H1 (cell line): ENCODE measurements around the gene TRIM14. TPM values are rescaled to one million over a fixed set of nuclear protein-coding genes. Genes with fewer than 3 reads are reported as not detected.

Experiments
- CTCF ChIA-PET: fragments of 300-600 bp; sonication (Branson Sonifier 250); formaldehyde crosslinking; loops from one replicate; lab custom pipeline; 2021; ENCODE audit not compliant: partially characterized antibody; lab: Charles Lee
- POLR2A ChIA-PET: fragments of 300-600 bp; sonication (Branson Sonifier 250); formaldehyde crosslinking; loops from one replicate; lab custom pipeline; 2021; ENCODE audit warnings: inconsistent platforms; ENCODE audit not compliant: partially characterized antibody; lab: Charles Lee
- DNase-seq, 2 experiments: peaks; one replicate each; pipeline versions ENCODE4 v3.0.0 to v3.0.0-alpha.2; 2010 to 2022; ENCODE audit warnings: low spot score in 2 of 2, low read depth in 1 of 2, mixed read lengths in 1 of 2
- FAIRE-seq: peaks from 2 replicates; lab custom pipeline; 2011; peaks lifted over from hg19 to GRCh38; lab: Jason Lieb, UNC
- H2AFZ ChIP-seq: 2 replicates; pipeline ENCODE4 v1.8.1; 2012; ENCODE audit warnings: low read length, inconsistent platforms
- H2AK5ac ChIP-seq: 2 replicates; pipeline ENCODE4 v1.6.1; 2013; ENCODE audit warnings: low read depth, low read length
- H2BK120ac ChIP-seq: replicated peaks from 2 replicates; pipeline ENCODE3; 2013; ENCODE audit warnings: low read depth, low read length, inconsistent platforms
- H2BK12ac ChIP-seq: 2 replicates; pipeline ENCODE4 v1.6.1; 2013; ENCODE audit warnings: low read depth, low read length
- H2BK15ac ChIP-seq: 2 replicates; pipeline ENCODE4 v1.6.1; 2013; ENCODE audit warnings: low read length
- H2BK20ac ChIP-seq: 2 replicates; pipeline ENCODE4 v1.6.1; 2013; ENCODE audit warnings: low read length
- H2BK5ac ChIP-seq: 2 replicates; pipeline ENCODE4 v1.6.1; 2013; ENCODE audit warnings: low read depth, low read length
- H3K14ac ChIP-seq: 2 replicates; pipeline ENCODE4 v1.6.1; 2013; ENCODE audit warnings: inconsistent platforms; ENCODE audit not compliant: insufficient read length
- H3K18ac ChIP-seq: 2 replicates; pipeline ENCODE4 v1.6.1; 2013; ENCODE audit warnings: low read length; ENCODE audit errors: extremely low read depth
- H3K23ac ChIP-seq: 2 replicates; pipeline ENCODE4 v1.6.1; 2013; ENCODE audit warnings: inconsistent platforms; ENCODE audit not compliant: insufficient read length
- H3K23me2 ChIP-seq: 2 replicates; pipeline ENCODE4 v1.6.1; 2013; ENCODE audit warnings: low read depth, low read length
- H3K27ac ChIP-seq: 2 replicates; pipeline ENCODE4 v1.6.1; 2011; ENCODE audit warnings: low read depth, low read length, inconsistent platforms
- H3K27me3 ChIP-seq, 4 experiments: replicated peaks in 1 of 4; 1 replicate in 1 of 4; 2 replicates in 3 of 4; pipeline versions ENCODE4 v1.6.1 to v1.8.1; 2011 to 2013; ENCODE audit warnings: low read length in 3 of 4, mild to moderate bottlenecking in 3 of 4, inconsistent platforms in 2 of 4, mixed read lengths in 2 of 4, moderate library complexity in 1 of 4; ENCODE audit not compliant: control insufficient read depth in 3 of 4, insufficient read depth in 3 of 4; ENCODE audit errors: extremely low read depth in 1 of 4
- H3K36me3 ChIP-seq, 4 experiments: 2 replicates each; pipeline versions ENCODE4 v1.6.1 to v1.8.1; 2011 to 2013; ENCODE audit warnings: mild to moderate bottlenecking in 4 of 4, low read length in 3 of 4, moderate library complexity in 2 of 4, control low read depth in 1 of 4, inconsistent platforms in 1 of 4; ENCODE audit not compliant: insufficient read depth in 4 of 4, control insufficient read depth in 2 of 4
- H3K4ac ChIP-seq: replicated peaks from 2 replicates; pipeline ENCODE3; 2013; ENCODE audit warnings: low read length, low read depth, mixed read lengths, inconsistent platforms; ENCODE audit not compliant: insufficient read length
- H3K4me1 ChIP-seq, 4 experiments: replicated peaks in 1 of 4; 1 replicate in 1 of 4; 2 replicates in 3 of 4; pipeline versions ENCODE4 v1.6.1 to v1.8.1; 2011 to 2013; ENCODE audit warnings: low read length in 3 of 4, inconsistent platforms in 2 of 4, mixed read lengths in 1 of 4; ENCODE audit not compliant: insufficient read depth in 4 of 4, control insufficient read depth in 3 of 4
- H3K4me2 ChIP-seq, 2 experiments: 2 replicates each; pipeline versions ENCODE4 v1.6.1 to v1.8.1; 2011 to 2013; ENCODE audit warnings: low read depth in 2 of 2, low read length in 2 of 2, control low read depth in 1 of 2, inconsistent platforms in 1 of 2, mild to moderate bottlenecking in 1 of 2; ENCODE audit not compliant: insufficient read depth in 1 of 2
- H3K4me3 ChIP-seq, 4 experiments: fragments of 200-600, 300-600 bp in 1 of 4; sonication (generic), shearing (Covaris generic), sonication (Bioruptor Twin) in 1 of 4; 2 replicates each; pipeline versions ENCODE4 v1.5.1 to v1.8.1; 2011 to 2016; ENCODE audit warnings: low read length in 4 of 4, low read depth in 3 of 4, control low read depth in 2 of 4, inconsistent platforms in 2 of 4, mild to moderate bottlenecking in 2 of 4, mixed read lengths in 1 of 4, moderate library complexity in 1 of 4; ENCODE audit not compliant: insufficient read depth in 2 of 4; ENCODE audit errors: extremely low read depth in 1 of 4
- H3K56ac ChIP-seq: replicated peaks from 2 replicates; pipeline ENCODE3; 2013; ENCODE audit warnings: low read depth, mild to moderate bottlenecking, mixed read lengths, low read length, inconsistent platforms; ENCODE audit not compliant: insufficient read length
- H3K79me1 ChIP-seq: 2 replicates; pipeline ENCODE4 v1.6.1; 2013; ENCODE audit warnings: low read depth, low read length, control low read depth
- H3K79me2 ChIP-seq, 2 experiments: 2 replicates each; pipeline versions ENCODE4 v1.6.1 to v1.8.1; 2012 to 2013; ENCODE audit warnings: low read length in 2 of 2, mild to moderate bottlenecking in 2 of 2, inconsistent platforms in 1 of 2; ENCODE audit not compliant: insufficient read depth in 2 of 2, control insufficient read depth in 1 of 2
- H3K9ac ChIP-seq, 4 experiments: replicated peaks in 1 of 4; 1 replicate in 1 of 4; 2 replicates in 3 of 4; pipeline versions ENCODE4 v1.6.1 to v1.8.1; 2011 to 2013; ENCODE audit warnings: low read depth in 3 of 4, low read length in 3 of 4, control low read depth in 2 of 4, mild to moderate bottlenecking in 2 of 4, moderate library complexity in 2 of 4, inconsistent platforms in 1 of 4; ENCODE audit errors: extremely low read depth in 1 of 4
- H3K9me3 ChIP-seq, 2 experiments: 2 replicates each; pipeline versions ENCODE4 v1.6.1 to v1.8.1; 2012 to 2013; ENCODE audit warnings: mild to moderate bottlenecking in 2 of 2, moderate library complexity in 2 of 2, control low read depth in 1 of 2, inconsistent platforms in 1 of 2, low read depth in 1 of 2, low read length in 1 of 2, mixed read lengths in 1 of 2; ENCODE audit not compliant: insufficient read depth in 2 of 2
- H4K20me1 ChIP-seq, 2 experiments: replicated peaks in 1 of 2; 2 replicates each; pipeline versions ENCODE3 to v1.8.1; 2011 to 2013; ENCODE audit warnings: inconsistent platforms in 2 of 2, low read length in 2 of 2, mild to moderate bottlenecking in 1 of 2; ENCODE audit not compliant: insufficient read depth in 2 of 2, control insufficient read depth in 1 of 2
- H4K5ac ChIP-seq: 2 replicates; pipeline ENCODE4 v1.6.1; 2013; ENCODE audit warnings: low read length, low read depth, mixed read lengths, inconsistent platforms; ENCODE audit not compliant: insufficient read length
- H4K8ac ChIP-seq: 2 replicates; pipeline ENCODE4 v1.8.0; 2013; ENCODE audit warnings: mild to moderate bottlenecking, moderate library complexity, low read length, inconsistent platforms; ENCODE audit not compliant: insufficient read depth; ENCODE audit errors: extremely low read depth
- H4K91ac ChIP-seq: replicated peaks from 2 replicates; pipeline ENCODE3; 2013; ENCODE audit warnings: low read length, mixed read lengths, inconsistent platforms; ENCODE audit not compliant: insufficient read length
- BCL11A ChIP-seq, 2 experiments: IDR thresholded peaks; one replicate each; pipeline ENCODE4 v1.6.1; 2011; ENCODE audit warnings: low read depth in 2 of 2, low read length in 2 of 2, mild to moderate bottlenecking in 2 of 2
- WGBS, 2 experiments: shearing (Covaris generic) in 1 of 2; methylation state at CpG; one replicate each; pipeline versions ENCODE4 v1.1.6 to v1.1.7; 2013 to 2015; ENCODE audit warnings: low lambda C conversion rate in 2 of 2, mixed read lengths in 2 of 2, inconsistent platforms in 1 of 2, low coverage in 1 of 2, missing lambda C conversion rate in 1 of 2; ENCODE audit not compliant: insufficient replicate concordance in 2 of 2, insufficient coverage in 1 of 2, insufficient read length in 1 of 2; ENCODE audit errors: extremely low coverage in 1 of 2, missing lambda C conversion rate in 1 of 2; 5-methylcytosine and 5-hydroxymethylcytosine counted together
- polyA plus RNA-seq, 7 experiments: library from polyadenylated mRNA; depleted of rRNA in 3 of 7; stranded (reverse) in 5 of 7; unstranded in 2 of 7; fragments of >200 nt in 5 of 7; fragments of 200-250 nt in 2 of 7; gene quantifications; 1 replicate in 5 of 7; 2 replicates in 1 of 7; 4 replicates in 1 of 7; pipeline versions ENCODE4 v1.2.1 to v1.2.3, GENCODE V29; 2011 to 2013; ENCODE audit warnings: missing spikeins in 2 of 7, mixed read lengths in 2 of 7
- total RNA-seq: library from RNA; stranded (reverse); fragmentation: NEBNext Ultra II Directional; extraction: Animal tissue kit (Norgen Biotek cat#: 25700); gene quantifications from 2 replicates; pipeline ENCODE4 v1.2.1, GENCODE V29; 2021

TRIM14 gene
- total and polyA plus RNA-seq, 2 of the 8 experiments (the other 6 are each of a cell fraction or from before 2014, with no cell fraction given), result 9.2 to 19.4 TPM

DNA sequence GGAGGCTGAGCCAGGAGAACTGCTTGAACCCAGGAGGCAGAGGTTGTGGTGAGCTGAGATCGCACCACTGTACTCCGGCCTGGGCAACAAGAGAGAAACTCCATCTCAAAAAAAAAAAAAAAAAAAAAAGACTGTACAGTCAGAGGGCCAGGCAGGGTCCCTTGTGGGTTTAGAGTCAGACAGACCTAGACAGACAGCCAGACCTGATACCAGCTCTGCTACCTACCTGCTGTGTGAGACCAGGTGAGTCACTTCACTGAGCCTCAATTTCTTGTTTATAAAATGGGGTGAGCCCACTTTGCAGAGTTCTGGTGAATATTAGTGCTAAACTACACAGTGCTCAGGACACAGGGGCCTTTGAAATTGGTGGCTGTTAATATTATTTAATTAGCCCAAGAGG is 19.7 kb downstream of the TRIM14 start:
- H4K5ac ChIP-seq, result no peak overlapping the region
- no CpG with 5 or more reads among the region's 2 CpGs for WGBS, 2 experiments
- H3K23me2 ChIP-seq, result 0 out of 2 replicates have a peak, but pooled peaks cover 3% of the 10 kb centered on the region
- no peak overlapping the region for H2AK5ac ChIP-seq
- DNase-seq, result no peak
- H2AFZ ChIP-seq, result no peak overlapping the region
- no peak overlapping the region for H3K56ac ChIP-seq
- TF ChIP-seq BCL11A (IDR thresholded peaks at IDR 0.05; ENCODE audit: low read depth in 2 of 2, low read length in 2 of 2), result no peak
- TF ChIP-seq, all 59 proteins: peak for 0
- Histone ChIP-seq H2BK20ac (no peak overlapping the region), H3K14ac (no peak overlapping the region), H3K9me3 (no peaks in the 10 kb centered on the region), H4K8ac (no peak overlapping the region), H3K79me1 (no peaks in the 10 kb centered on the region), H3K18ac (no peak overlapping the region), H3K23ac (no peak overlapping the region), H3K27ac (no peak overlapping the region), H2BK15ac (no peak overlapping the region), H3K4me3 (no peak overlapping the region), H3K9ac (no peak overlapping the region), H3K4ac (no peak overlapping the region), H3K4me2 (no peak overlapping the region), H3K27me3 (no peaks in the 10 kb centered on the region), H2BK12ac (no peak overlapping the region), H4K20me1 (peaks cover 1 to 2% of the 10 kb centered on the region in 2 experiments), H3K79me2 (no peaks in the 10 kb centered on the region), H3K4me1 (peaks cover 0 to 5% (median 1%) of the 10 kb centered on the region in 4 experiments; a peak in 3 of 7 replicates), H4K91ac (no peak overlapping the region), H2BK5ac (no peak overlapping the region), H3K36me3 (peaks cover 0 to 3% (median 0%) of the 10 kb centered on the region in 4 experiments; a peak in 2 of 8 replicates), H2BK120ac (no peak overlapping the region)
- ChIA-PET POLR2A (interaction anchor here (1.3 kb wide), 1 partner anchor 69 kb away, joined by 3 read pairs; no protein-coding TSS in a partner anchor), CTCF (interaction anchor here (0.6 kb wide), 1 partner anchor 64 kb away, joined by 3 read pairs; no protein-coding TSS in a partner anchor)
- no peak for FAIRE-seq
